AG10803 (cell line): Measurements from ENCODE around the gene PRSS56.
A peak's percentile ranks its signal among the peaks of the same experiment; 100 is the strongest.
"Not testable (repeated sequence)": the region's sequence is repeated elsewhere in the genome, so short reads cannot be mapped to it uniquely, and the experiment has no call there.

Experiments used
- DNase-seq: peaks from one replicate; pipeline ENCODE4 v3.0.0; 2010; ENCODE audit warnings: low read depth
- H3K4me3 ChIP-seq: 2 replicates; pipeline ENCODE4 v1.5.1; 2011; ENCODE audit warnings: mild to moderate bottlenecking, low read length, control low read depth
- CTCF ChIP-seq: conservative IDR thresholded peaks from 2 replicates; pipeline ENCODE4 v1.5.1; 2011; ENCODE audit warnings: mild to moderate bottlenecking, low read length, control low read depth, inconsistent platforms

Gene PRSS56

GRCh38 chr2:232556426-232556825 lies 36.2 kb downstream of the PRSS56 start:
- DNase-seq: no peak
- no peak for TF ChIP-seq CTCF
- H3K4me3 ChIP-seq: no peak overlapping the region

GRCh38 chr2:232562515-232563151 lies 42.4 kb downstream of the PRSS56 start:
- no peak for DNase-seq
- TF ChIP-seq CTCF: no peak
- H3K4me3 ChIP-seq: no peak overlapping the region

GRCh38 chr2:232563580-232563979 lies 43.4 kb downstream of the PRSS56 start:
- TF ChIP-seq CTCF: no peak
- H3K4me3 ChIP-seq: no peak overlapping the region
- peak; percentile 78 for DNase-seq

- no peak for TF ChIP-seq CTCF
- DNase-seq: no peak
- H3K4me3 ChIP-seq: no peak overlapping the region
Observed at GRCh38 chr2:232567721-232568120, 47.5 kb downstream of the PRSS56 start.

- H3K4me3 ChIP-seq: no peak overlapping the region
- TF ChIP-seq CTCF: no peak
- peak; percentile 92 for DNase-seq
Observed at GRCh38 chr2:232568161-232568560, 48.0 kb downstream of the PRSS56 start.

GRCh38 chr2:232569541-232569940 lies 49.4 kb downstream of the PRSS56 start:
- TF ChIP-seq CTCF: no peak
- no peak overlapping the region for H3K4me3 ChIP-seq
- no peak for DNase-seq

- not testable (repeated sequence) for H3K4me3 ChIP-seq, DNase-seq
Observed at GRCh38 chr2:232570481-232570880, 50.3 kb downstream of the PRSS56 start.
